HCT116 (cell line): ENCODE results near the gene ACOT2. TPM values are rescaled to one million over a fixed set of nuclear protein-coding genes. Genes with fewer than 3 reads are reported as not detected.
"Not testable (repeated sequence)": the region's sequence is repeated elsewhere in the genome, so short reads cannot be mapped to it uniquely, and the experiment has no call there.

Experiments
- ATAC-seq: fragments of 200-7000 bp; cut with Tn5 transposase; 2 replicates; pipeline ENCODE4 v1.9.1; 2020; ENCODE audit warnings: mild to moderate bottlenecking, moderate library complexity
- BruUV-seq: library from RNA; stranded (reverse); fragments of 400-500 nt; replicated peaks from 2 replicates; lab custom pipeline; 2021; lab: Mats Ljungman, UMichigan
- CTCF ChIA-PET: fragments of 300-600 bp; sonication (Branson Sonifier 250); formaldehyde crosslinking; loops from one replicate; lab custom pipeline; 2021; ENCODE audit warnings: antibody characterized with exemption; lab: Charles Lee
- POLR2A ChIA-PET: fragments of 300-600, 350-600 bp; sonication (Branson Sonifier 250); formaldehyde crosslinking; loops from one replicate; lab custom pipeline; 2021; ENCODE audit warnings: antibody characterized with exemption; lab: Charles Lee
- RAD21 ChIA-PET, 2 experiments: fragments of 300-600 bp; sonication (Branson Sonifier 250); formaldehyde crosslinking; loops; one replicate each; lab custom pipeline; 2023; ENCODE audit warnings: low total read pairs in 2 of 2; ENCODE audit not compliant: uncharacterized antibody in 2 of 2, unreplicated experiment in 2 of 2, low non-redundant PET in 1 of 2; lab: Charles Lee
- DNase-seq: peaks from one replicate; pipeline ENCODE4 v3.0.0-alpha.2; 2010; ENCODE audit warnings: low read depth, low spot score
- H2AFZ ChIP-seq: fragments of 200-600 bp; shearing (Covaris generic), sonication (generic); 2 replicates; pipeline ENCODE4 v1.6.1; 2017; ENCODE audit warnings: low read depth, mixed run types, mixed read lengths, antibody characterized with exemption, low read length; ENCODE audit not compliant: poor library complexity, severe bottlenecking
- H3K27ac ChIP-seq: 2 replicates; pipeline ENCODE4 v1.5.1; 2012; ENCODE audit warnings: low read depth, low read length
- H3K27me3 ChIP-seq: fragments of 200-600 bp; sonication (generic); 2 replicates; pipeline ENCODE4 v1.6.1; 2016; ENCODE audit warnings: mixed run types, low read length, mixed read lengths; ENCODE audit not compliant: insufficient read depth
- H3K36me3 ChIP-seq, 2 experiments: fragments of 200-500 bp in 1 of 2; fragments of 200-600 bp in 1 of 2; sonication (Bioruptor generic) in 1 of 2; sonication (generic) in 1 of 2; 2 replicates each; pipeline versions ENCODE4 v1.5.1 to v1.6.1; 2014 to 2016; ENCODE audit warnings: low read length in 2 of 2, inconsistent platforms in 1 of 2, mixed read lengths in 1 of 2, mixed run types in 1 of 2; ENCODE audit not compliant: insufficient read depth in 2 of 2, control insufficient read depth in 1 of 2
- H3K4me1 ChIP-seq, 2 experiments: fragments of 200-600 bp in 1 of 2; sonication (generic) in 1 of 2; 2 replicates each; pipeline versions ENCODE4 v1.5.1 to v1.6.1; 2012 to 2017; ENCODE audit warnings: low read length in 2 of 2, inconsistent platforms in 1 of 2, mild to moderate bottlenecking in 1 of 2, mixed read lengths in 1 of 2, mixed run types in 1 of 2, moderate library complexity in 1 of 2; ENCODE audit not compliant: insufficient read depth in 2 of 2, control insufficient read depth in 1 of 2
- H3K4me2 ChIP-seq: fragments of 200-600 bp; sonication (generic); 2 replicates; pipeline ENCODE4 v1.6.1; 2017; ENCODE audit warnings: mixed run types, low read length, mixed read lengths
- H3K4me3 ChIP-seq, 2 experiments: fragments of 200-600 bp in 1 of 2; sonication (generic) in 1 of 2; replicated peaks in 1 of 2; 2 replicates each; pipeline ENCODE4 v1.5.1; 2011 to 2016; ENCODE audit warnings: low read length in 2 of 2, control low read depth in 1 of 2, low read depth in 1 of 2, mild to moderate bottlenecking in 1 of 2, mixed read lengths in 1 of 2, mixed run types in 1 of 2
- H3K79me2 ChIP-seq: fragments of 200-600 bp; sonication (generic); 2 replicates; pipeline ENCODE4 v1.6.1; 2017; ENCODE audit warnings: mild to moderate bottlenecking, mixed run types, low read length, moderate library complexity, mixed read lengths; ENCODE audit not compliant: insufficient read depth
- H3K9ac ChIP-seq: fragments of 200-600 bp; sonication (generic); 2 replicates; pipeline ENCODE4 v1.6.1; 2016; ENCODE audit warnings: low read length, mixed read lengths
- H3K9me2 ChIP-seq: fragments of 200-600 bp; sonication (generic), shearing (Covaris generic); 2 replicates; pipeline ENCODE4 v1.6.1; 2017; ENCODE audit warnings: mixed run types, mild to moderate bottlenecking, moderate library complexity; ENCODE audit not compliant: insufficient read depth
- H3K9me3 ChIP-seq, 2 experiments: fragments of 200-500 bp in 1 of 2; fragments of 200-600 bp in 1 of 2; sonication (Bioruptor generic) in 1 of 2; sonication (generic) in 1 of 2; 2 replicates each; pipeline ENCODE4 v1.6.1; 2014 to 2017; ENCODE audit warnings: low read length in 2 of 2, mixed read lengths in 2 of 2, inconsistent platforms in 1 of 2, low read depth in 1 of 2, mild to moderate bottlenecking in 1 of 2, mixed run types in 1 of 2, moderate library complexity in 1 of 2; ENCODE audit not compliant: control insufficient read depth in 1 of 2, insufficient read depth in 1 of 2
- H4K20me1 ChIP-seq: fragments of 200-600 bp; sonication (generic), shearing (Covaris generic); 2 replicates; pipeline ENCODE4 v1.6.1; 2017; ENCODE audit warnings: mixed run types, mild to moderate bottlenecking, moderate library complexity; ENCODE audit not compliant: insufficient read depth
- CBX3 ChIP-seq: IDR thresholded peaks from 2 replicates; pipeline ENCODE4 v1.6.1; 2012; ENCODE audit warnings: low read depth
- EGR1 ChIP-seq: IDR thresholded peaks from 2 replicates; pipeline ENCODE4 v1.6.1; 2012; ENCODE audit warnings: low read depth
- EZH2 ChIP-seq: fragments of 200-600 bp; sonication (generic); IDR thresholded peaks from 2 replicates; pipeline ENCODE4 v1.6.1; 2017; ENCODE audit warnings: antibody characterized with exemption, mixed run types
- POLR2AphosphoS5 ChIP-seq: IDR thresholded peaks from 2 replicates; pipeline ENCODE4 v1.6.1; 2011; ENCODE audit warnings: mild to moderate bottlenecking, low read depth, low read length, moderate library complexity
- SRF ChIP-seq: IDR thresholded peaks from 2 replicates; pipeline ENCODE4 v1.6.1; 2012; ENCODE audit warnings: low read depth
- TCF7L2 ChIP-seq: IDR thresholded peaks from 2 replicates; pipeline ENCODE4 v1.7.0; 2011; ENCODE audit warnings: borderline replicate concordance, inconsistent platforms; ENCODE audit not compliant: insufficient read depth, insufficient read length; ENCODE audit errors: extremely low read depth
- YY1 ChIP-seq: IDR thresholded peaks from 2 replicates; pipeline ENCODE4 v1.6.1; 2011; ENCODE audit warnings: low read length, low read depth, moderate library complexity, mild to moderate bottlenecking; ENCODE audit not compliant: insufficient replicate concordance; ENCODE audit errors: extremely low read depth
- intact Hi-C: fragments of 100-400 bp; cut with micrococcal nuclease; formaldehyde crosslinking; loops from 2 replicates; pipeline ENCODE4 v1.10.0; 2022
- total RNA-seq: library from RNA; stranded (reverse); gene quantifications from one replicate; pipeline ENCODE4 v1.2.1, GENCODE V29; 2021; ENCODE audit not compliant: unreplicated experiment
- TF ChIP-seq, protein P1 (sequence below): IDR thresholded peaks from 2 replicates; pipeline ENCODE4 v1.6.1; 2012; ENCODE audit warnings: low read depth
- TF ChIP-seq, protein P2 (sequence below), 3 experiments: fragments of 200-600 bp in 1 of 3; sonication (generic) in 1 of 3; IDR thresholded peaks in 2 of 3; conservative IDR thresholded peaks in 1 of 3; 2 replicates each; pipeline ENCODE4 v1.5.1; 2012 to 2017; ENCODE audit warnings: low read depth in 2 of 3, low read length in 2 of 3, antibody characterized with exemption in 1 of 3, borderline replicate concordance in 1 of 3, control low read depth in 1 of 3, mild to moderate bottlenecking in 1 of 3, mixed read lengths in 1 of 3, mixed run types in 1 of 3, moderate library complexity in 1 of 3; ENCODE audit not compliant: insufficient read depth in 1 of 3

ACOT2 gene
- total RNA-seq, 1 experiment from 2014 or later: 0.44 TPM

DNA sequence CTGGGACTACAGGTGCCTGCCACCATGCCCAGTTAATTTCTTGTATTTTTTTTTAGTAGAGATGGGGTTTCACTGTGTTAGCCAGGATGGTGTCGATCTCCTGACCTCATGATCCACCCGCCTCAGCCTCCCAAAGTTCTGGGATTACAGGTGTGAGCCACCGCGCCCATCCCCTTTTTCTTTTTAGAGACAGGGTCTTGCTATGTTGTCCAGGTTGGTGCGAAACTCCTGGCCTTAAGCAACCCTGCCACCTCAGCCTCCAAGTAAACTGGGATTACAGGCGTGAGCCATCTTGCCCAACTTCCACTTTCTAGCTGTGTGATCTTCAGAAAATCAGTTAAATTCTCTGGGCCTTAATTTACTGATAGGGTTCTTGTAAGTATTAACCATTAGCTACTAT lies 2.1 kb upstream of the ACOT2 start:
- DNase-seq, H3K9ac ChIP-seq, H3K27ac ChIP-seq, H3K27me3 ChIP-seq, intact Hi-C loops, H3K9me3 ChIP-seq, H4K20me1 ChIP-seq, H3K9me2 ChIP-seq, POLR2A ChIA-PET, ATAC-seq, H2AFZ ChIP-seq, CTCF ChIA-PET, H3K4me3 ChIP-seq, RAD21 ChIA-PET, H3K4me1 ChIP-seq, H3K4me2 ChIP-seq, H3K36me3 ChIP-seq, BruUV-seq, H3K79me2 ChIP-seq: not testable (repeated sequence)

DNA sequence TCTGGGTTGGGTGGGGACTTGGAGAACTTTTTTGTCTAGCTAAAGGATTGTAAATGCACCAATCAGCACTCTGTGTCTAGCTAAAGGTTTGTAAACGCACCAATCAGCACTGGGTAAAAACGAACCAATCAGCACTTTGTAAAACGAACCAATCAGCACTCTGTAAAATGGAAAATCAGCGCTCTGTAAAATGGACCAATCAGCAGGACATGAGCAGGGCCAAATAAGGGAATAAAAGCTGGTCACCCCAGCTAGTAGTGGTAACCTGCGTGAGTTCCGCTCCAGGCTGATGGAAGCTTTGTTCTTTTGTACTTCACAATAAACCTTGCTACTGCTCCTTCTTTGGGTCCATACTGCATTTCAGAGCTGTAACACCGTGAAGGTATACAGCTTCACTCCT lies 1.7 kb upstream of the ACOT2 start:
- Histone ChIP-seq H3K4me3 (no peak overlapping the region), H3K79me2 (no peaks in the 10 kb centered on the region), H2AFZ (no peak overlapping the region), H3K9me3 (0 out of 4 replicates have a peak, but pooled peaks cover 0 to 4% of the 10 kb centered on the region in 2 experiments), H3K27ac (no peak overlapping the region), H3K9me2 (no peaks in the 10 kb centered on the region), H3K4me1 (no peaks in the 10 kb centered on the region), H3K4me2 (no peak overlapping the region), H3K36me3 (no peaks in the 10 kb centered on the region), H3K9ac (no peak overlapping the region), H4K20me1 (no peaks in the 10 kb centered on the region), H3K27me3 (no peaks in the 10 kb centered on the region)
- RAD21 ChIA-PET: no interaction called here
- DNase-seq (no peak), ATAC-seq (no peak)
- POLR2A ChIA-PET: no interaction called here
- intact Hi-C loops: no loop called here
- CTCF ChIA-PET: no interaction called here
- no TSS peak for BruUV-seq
- TF ChIP-seq SRF: no peak
- TF ChIP-seq, protein P1, sequence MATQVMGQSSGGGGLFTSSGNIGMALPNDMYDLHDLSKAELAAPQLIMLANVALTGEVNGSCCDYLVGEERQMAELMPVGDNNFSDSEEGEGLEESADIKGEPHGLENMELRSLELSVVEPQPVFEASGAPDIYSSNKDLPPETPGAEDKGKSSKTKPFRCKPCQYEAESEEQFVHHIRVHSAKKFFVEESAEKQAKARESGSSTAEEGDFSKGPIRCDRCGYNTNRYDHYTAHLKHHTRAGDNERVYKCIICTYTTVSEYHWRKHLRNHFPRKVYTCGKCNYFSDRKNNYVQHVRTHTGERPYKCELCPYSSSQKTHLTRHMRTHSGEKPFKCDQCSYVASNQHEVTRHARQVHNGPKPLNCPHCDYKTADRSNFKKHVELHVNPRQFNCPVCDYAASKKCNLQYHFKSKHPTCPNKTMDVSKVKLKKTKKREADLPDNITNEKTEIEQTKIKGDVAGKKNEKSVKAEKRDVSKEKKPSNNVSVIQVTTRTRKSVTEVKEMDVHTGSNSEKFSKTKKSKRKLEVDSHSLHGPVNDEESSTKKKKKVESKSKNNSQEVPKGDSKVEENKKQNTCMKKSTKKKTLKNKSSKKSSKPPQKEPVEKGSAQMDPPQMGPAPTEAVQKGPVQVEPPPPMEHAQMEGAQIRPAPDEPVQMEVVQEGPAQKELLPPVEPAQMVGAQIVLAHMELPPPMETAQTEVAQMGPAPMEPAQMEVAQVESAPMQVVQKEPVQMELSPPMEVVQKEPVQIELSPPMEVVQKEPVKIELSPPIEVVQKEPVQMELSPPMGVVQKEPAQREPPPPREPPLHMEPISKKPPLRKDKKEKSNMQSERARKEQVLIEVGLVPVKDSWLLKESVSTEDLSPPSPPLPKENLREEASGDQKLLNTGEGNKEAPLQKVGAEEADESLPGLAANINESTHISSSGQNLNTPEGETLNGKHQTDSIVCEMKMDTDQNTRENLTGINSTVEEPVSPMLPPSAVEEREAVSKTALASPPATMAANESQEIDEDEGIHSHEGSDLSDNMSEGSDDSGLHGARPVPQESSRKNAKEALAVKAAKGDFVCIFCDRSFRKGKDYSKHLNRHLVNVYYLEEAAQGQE: no peak
- TF ChIP-seq YY1: no peak
- TF ChIP-seq, protein P2, sequence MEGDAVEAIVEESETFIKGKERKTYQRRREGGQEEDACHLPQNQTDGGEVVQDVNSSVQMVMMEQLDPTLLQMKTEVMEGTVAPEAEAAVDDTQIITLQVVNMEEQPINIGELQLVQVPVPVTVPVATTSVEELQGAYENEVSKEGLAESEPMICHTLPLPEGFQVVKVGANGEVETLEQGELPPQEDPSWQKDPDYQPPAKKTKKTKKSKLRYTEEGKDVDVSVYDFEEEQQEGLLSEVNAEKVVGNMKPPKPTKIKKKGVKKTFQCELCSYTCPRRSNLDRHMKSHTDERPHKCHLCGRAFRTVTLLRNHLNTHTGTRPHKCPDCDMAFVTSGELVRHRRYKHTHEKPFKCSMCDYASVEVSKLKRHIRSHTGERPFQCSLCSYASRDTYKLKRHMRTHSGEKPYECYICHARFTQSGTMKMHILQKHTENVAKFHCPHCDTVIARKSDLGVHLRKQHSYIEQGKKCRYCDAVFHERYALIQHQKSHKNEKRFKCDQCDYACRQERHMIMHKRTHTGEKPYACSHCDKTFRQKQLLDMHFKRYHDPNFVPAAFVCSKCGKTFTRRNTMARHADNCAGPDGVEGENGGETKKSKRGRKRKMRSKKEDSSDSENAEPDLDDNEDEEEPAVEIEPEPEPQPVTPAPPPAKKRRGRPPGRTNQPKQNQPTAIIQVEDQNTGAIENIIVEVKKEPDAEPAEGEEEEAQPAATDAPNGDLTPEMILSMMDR (IDR thresholded peaks at IDR 0.05 in 2 of 3, conservative IDR thresholded peaks at IDR 0.05 in 1 of 3; ENCODE audit: borderline replicate concordance in 1 of 3, insufficient read depth in 1 of 3, low read depth in 2 of 3, low read length in 2 of 3): no peak
- no peak for TF ChIP-seq EZH2
- TF ChIP-seq TCF7L2: no peak
- TF ChIP-seq EGR1: no peak
- no peak for TF ChIP-seq POLR2AphosphoS5
- TF ChIP-seq CBX3: no peak
